Amniotic stem cell (primary cell): ENCODE measurements around the gene ENGASE.
A peak's percentile ranks its signal among the peaks of the same experiment; 100 is the strongest.
"Not testable (repeated sequence)": the region's sequence is repeated elsewhere in the genome, so short reads cannot be mapped to it uniquely, and the experiment has no call there.

Source experiments
- DNase-seq: peaks from one replicate; lab custom pipeline; 2025; lab: John Stamatoyannopoulos, UW

The ENGASE gene

GRCh38 chr17:79074649-79075445 lies at the start of gene ENGASE:
Gene ENGASE, plus strand, starts transcription at chr17:79074824. Its CDS starts 121 bp downstream, at chr17:79074945.
- peak; percentile 74 for DNase-seq

- DNase-seq: no peak
Measured at GRCh38 chr17:79024901-79025737, 49.5 kb upstream of the ENGASE start.

GRCh38 chr17:79026376-79027273 lies 48.0 kb upstream of the ENGASE start:
- no peak for DNase-seq

GRCh38 chr17:79027274-79027924 lies 47.2 kb upstream of the ENGASE start:
- DNase-seq: no peak

- DNase-seq: no peak
Measured at GRCh38 chr17:79027925-79028491, 46.6 kb upstream of the ENGASE start.

GRCh38 chr17:79028496-79029326 lies 45.9 kb upstream of the ENGASE start:
- DNase-seq: no peak

- DNase-seq: no peak
Measured at GRCh38 chr17:79029327-79030009, 45.2 kb upstream of the ENGASE start.

- DNase-seq: not testable (repeated sequence)
Measured at GRCh38 chr17:79030636-79031035, 44.0 kb upstream of the ENGASE start.

- DNase-seq: no peak
Measured at GRCh38 chr17:79031996-79032875, 42.4 kb upstream of the ENGASE start.

- no peak for DNase-seq
Measured at GRCh38 chr17:79033046-79033616, 41.5 kb upstream of the ENGASE start.

GRCh38 chr17:79033741-79034501 lies 40.7 kb upstream of the ENGASE start:
- no peak for DNase-seq

GRCh38 chr17:79034931-79035485 lies 39.6 kb upstream of the ENGASE start:
- DNase-seq: no peak

GRCh38 chr17:79035686-79036085 lies 38.9 kb upstream of the ENGASE start:
- no peak for DNase-seq

- DNase-seq: no peak
Measured at GRCh38 chr17:79036181-79036580, 38.4 kb upstream of the ENGASE start.

GRCh38 chr17:79036596-79036995 lies 38.0 kb upstream of the ENGASE start:
- peak; percentile 64 for DNase-seq

- no peak for DNase-seq
Measured at GRCh38 chr17:79038545-79039135, 36.0 kb upstream of the ENGASE start.

GRCh38 chr17:79039171-79039570 lies 35.5 kb upstream of the ENGASE start:
- DNase-seq: no peak
